Tibial nerve (tissue), 4 donors: ENCODE data around the gene MRPL1. TPM values are rescaled to one million over a fixed set of nuclear protein-coding genes. Genes with fewer than 3 reads are reported as not detected.
"Not testable (repeated sequence)": the region's sequence is repeated elsewhere in the genome, so short reads cannot be mapped to it uniquely, and the experiment has no call there.

ENCODE experiments used
- DNase-seq, 2 donors: peaks; one replicate each; pipeline ENCODE4 v3.0.0-alpha.2; 2019; ENCODE audit warnings: low spot score in 2 of 2
- H3K27ac ChIP-seq, 4 donors: fragments of 200-600 bp; sonication (generic) in 3 of 4; one replicate each; pipeline ENCODE4 v1.5.1; 2017 to 2019; ENCODE audit warnings: mild to moderate bottlenecking in 1 of 4
- H3K27me3 ChIP-seq, 2 donors: fragments of 200-600 bp; sonication (generic) in 1 of 2; one replicate each; pipeline versions ENCODE4 v1.5.1 to v1.6.0; 2017 to 2019
- H3K36me3 ChIP-seq, 3 donors: fragments of 200-600 bp; sonication (generic); one replicate each; pipeline ENCODE4 v1.5.1; 2018 to 2019
- H3K4me1 ChIP-seq, 4 donors: fragments of 200-600 bp; sonication (generic) in 3 of 4; one replicate each; pipeline ENCODE4 v1.5.1; 2017 to 2019
- H3K4me3 ChIP-seq, 4 donors: fragments of 200-600 bp; sonication (generic) in 3 of 4; one replicate each; pipeline ENCODE4 v1.5.1; 2017 to 2019; ENCODE audit warnings: mild to moderate bottlenecking in 1 of 4, moderate library complexity in 1 of 4
- H3K9me3 ChIP-seq, 4 donors: fragments of 200-600 bp; sonication (generic) in 3 of 4; one replicate each; pipeline ENCODE4 v1.5.1; 2017 to 2019
- CTCF ChIP-seq, 5 experiments: fragments of 200-600 bp in 3 of 5; fragments of 450-650 bp in 2 of 5; sonication (generic) in 3 of 5; IDR thresholded peaks; one replicate each; pipeline ENCODE4 v1.5.1; 2016 to 2019; ENCODE audit warnings: antibody characterized with exemption in 5 of 5, mild to moderate bottlenecking in 3 of 5, moderate library complexity in 2 of 5
- EP300 ChIP-seq, 2 donors: sonication (generic); formaldehyde crosslinking; IDR thresholded peaks; one replicate each; pipeline ENCODE4 v1.6.1; 2017; ENCODE audit warnings: antibody characterized with exemption in 2 of 2, mild to moderate bottlenecking in 1 of 2
- POLR2A ChIP-seq, 2 donors: fragments of 450-650 bp; IDR thresholded peaks; one replicate each; pipeline ENCODE4 v1.6.1; 2017; ENCODE audit warnings: antibody characterized with exemption in 2 of 2, mild to moderate bottlenecking in 2 of 2, moderate library complexity in 2 of 2
- WGBS, 2 donors: methylation state at CpG; one replicate each; pipeline ENCODE4 v1.1.5; 2018; 5-methylcytosine and 5-hydroxymethylcytosine counted together
- total RNA-seq, 4 donors: library from RNA; depleted of rRNA; stranded (reverse); fragments of >200 nt; gene quantifications; one replicate each; pipeline ENCODE4 v1.1.0, GENCODE V29; 2016

The MRPL1 gene
- total RNA-seq, 4 donors from 2014 or later = 21.0 to 32.3 (median 26.9) TPM

DNA sequence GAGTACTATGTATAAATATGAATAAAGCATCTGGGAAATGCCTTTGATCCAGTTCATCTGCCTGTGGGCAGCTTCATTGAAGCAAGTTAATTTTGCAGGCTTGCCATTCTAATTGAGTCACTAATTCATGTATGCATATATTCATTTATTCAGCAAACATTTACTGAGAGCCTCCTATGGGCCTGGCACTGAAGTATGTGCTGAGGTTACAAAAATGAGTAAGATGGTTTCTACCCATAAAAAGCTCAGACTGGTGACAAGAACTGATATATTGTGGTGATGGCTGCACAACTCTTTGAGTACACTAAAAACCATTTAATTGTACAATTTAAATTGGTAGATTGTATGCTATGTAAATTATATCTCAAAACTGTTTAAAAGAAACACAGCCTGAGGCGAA, 1.1 kb upstream of the MRPL1 start:
- Histone ChIP-seq H3K27ac (peak overlapping the region; percentile 87 to 99 (median 91)), H3K4me3 (peak overlapping the region; percentile 51 to 81 (median 60)), H3K9me3 (no peaks in the 10 kb centered on the region), H3K27me3 (no peaks in the 10 kb centered on the region), H3K4me1 (peaks cover 0 to 22% (median 11%) of the 10 kb centered on the region in 4 donors), H3K36me3 (no peaks in the 10 kb centered on the region)
- 91 to 92% methylated on average over 1 of the region's 1 CpG for WGBS, 2 donors
- no peak for TF ChIP-seq POLR2A (IDR thresholded peaks at IDR 0.05)
- TF ChIP-seq CTCF (IDR thresholded peaks at IDR 0.05) = no peak
- TF ChIP-seq EP300 (IDR thresholded peaks at IDR 0.05) = no peak
- DNase-seq = no peak

DNA sequence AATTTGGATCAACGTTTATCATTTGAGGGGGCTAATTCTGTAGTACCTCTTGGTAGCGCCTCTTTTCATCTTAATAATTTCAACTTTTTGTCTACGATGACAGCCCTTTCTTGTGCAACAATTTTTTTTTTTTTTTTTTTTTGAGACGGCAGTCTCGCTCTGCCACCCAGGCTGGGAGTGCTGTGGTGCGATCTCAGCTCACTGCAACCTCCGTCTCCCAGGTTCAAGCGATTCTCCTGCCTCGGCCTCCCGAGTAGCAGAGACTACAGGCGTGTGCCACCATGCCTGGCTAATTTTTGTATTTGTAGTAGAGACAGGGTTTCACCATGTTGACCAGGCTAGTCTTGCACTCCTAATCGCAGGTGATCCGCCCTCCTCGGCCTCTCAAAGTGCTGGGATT, 711 bp downstream of the MRPL1 start:
- 41 to 44% methylated on average over 14 of the region's 14 CpGs for WGBS, 2 donors
- DNase-seq, H3K36me3 ChIP-seq, H3K9me3 ChIP-seq, H3K27me3 ChIP-seq: not testable (repeated sequence)
- H3K4me1 ChIP-seq = peaks cover 0 to 22% (median 9%) of the 10 kb centered on the region in 4 donors
- H3K4me3 ChIP-seq = peak overlapping the region; percentile 51 to 81 (median 60)
- peak overlapping the region; percentile 87 to 99 (median 91) for H3K27ac ChIP-seq

GRCh38 chr4:77865259-77865658, 2.6 kb downstream of the MRPL1 start:
- H3K9me3 ChIP-seq = no peaks in the 10 kb centered on the region
- peaks cover 0 to 22% (median 9%) of the 10 kb centered on the region in 4 donors for H3K4me1 ChIP-seq
- WGBS, 2 donors = 81 to 91% methylated on average over 3 of the region's 3 CpGs
- peaks cover 0 to 6% (median 0%) of the 10 kb centered on the region in 3 donors for H3K36me3 ChIP-seq
- TF ChIP-seq CTCF (IDR thresholded peaks at IDR 0.05) (no peak), EP300 (IDR thresholded peaks at IDR 0.05) (no peak), POLR2A (IDR thresholded peaks at IDR 0.05) (no peak)
- DNase-seq = no peak
- H3K27me3 ChIP-seq = no peaks in the 10 kb centered on the region
- no peak overlapping the region for H3K4me3 ChIP-seq
- H3K27ac ChIP-seq = no peak overlapping the region

DNA sequence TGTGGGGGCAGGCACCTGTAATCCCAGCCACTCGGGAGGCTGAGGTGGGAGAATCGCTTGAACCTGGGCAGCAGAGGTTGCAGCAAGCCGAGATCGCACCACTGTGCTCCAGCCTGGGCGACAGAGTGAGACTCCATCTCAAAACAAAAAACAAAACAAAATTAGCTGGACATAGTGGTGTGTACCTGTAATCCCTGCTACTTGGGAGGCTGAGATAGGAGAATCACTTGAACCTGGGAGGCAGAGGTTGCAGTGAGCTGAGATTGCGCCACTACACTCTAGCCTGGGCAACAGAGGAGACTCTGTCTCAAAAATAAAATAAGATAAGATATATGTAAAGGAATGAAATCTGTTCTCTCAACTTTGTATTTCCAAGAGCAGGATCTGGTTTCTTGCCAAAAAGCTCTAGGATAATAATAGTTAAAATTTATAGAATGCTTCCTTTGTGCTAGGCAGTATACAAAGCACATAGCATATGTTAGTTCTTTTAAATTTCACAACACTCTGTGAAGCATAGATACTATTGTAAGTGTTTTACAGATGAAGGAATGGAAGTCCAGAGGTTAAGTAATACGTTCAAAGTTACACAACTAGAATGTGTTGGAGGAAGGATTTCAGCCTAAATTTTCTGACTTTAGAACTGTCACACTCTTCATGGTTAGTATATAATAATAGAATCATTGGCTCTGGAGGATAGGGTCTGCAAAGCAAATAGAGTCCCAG, 10.3 kb downstream of the MRPL1 start:
- H3K4me3 ChIP-seq = no peak overlapping the region
- H3K36me3 ChIP-seq = peaks cover 0 to 59% (median 5%) of the 10 kb centered on the region in 3 donors
- no peaks in the 10 kb centered on the region for H3K9me3 ChIP-seq
- no peak for DNase-seq
- 85 to 88% methylated on average over 7 of the region's 7 CpGs for WGBS, 2 donors
- H3K4me1 ChIP-seq = no peaks in the 10 kb centered on the region
- no peak overlapping the region for H3K27ac ChIP-seq
- TF ChIP-seq CTCF (IDR thresholded peaks at IDR 0.05) (no peak), POLR2A (IDR thresholded peaks at IDR 0.05) (no peak), EP300 (IDR thresholded peaks at IDR 0.05) (no peak)
- H3K27me3 ChIP-seq = no peaks in the 10 kb centered on the region

DNA sequence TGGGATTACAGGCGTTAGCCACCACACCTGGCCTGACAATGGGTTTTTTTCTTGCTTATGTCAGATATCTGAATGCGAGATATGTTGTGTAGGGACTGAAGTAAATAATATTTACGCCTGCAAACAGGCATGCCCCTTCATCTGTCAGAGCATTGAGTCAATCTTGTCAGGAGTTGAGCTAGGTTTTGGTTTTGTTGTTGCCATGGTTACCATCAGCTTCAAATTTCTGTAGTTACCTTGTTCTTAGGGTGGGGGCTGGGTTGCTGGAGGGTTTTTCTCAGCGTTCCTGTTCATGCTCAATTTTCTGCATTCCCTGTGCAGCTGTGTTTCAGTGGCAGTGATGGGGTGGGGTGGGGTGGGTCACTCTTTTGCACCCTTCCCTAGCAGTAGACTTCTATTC, 14.5 kb downstream of the MRPL1 start:
- H3K36me3 ChIP-seq = peaks cover 0 to 49% (median 5%) of the 10 kb centered on the region in 3 donors
- H3K9me3 ChIP-seq = no peaks in the 10 kb centered on the region
- H3K27me3 ChIP-seq = no peaks in the 10 kb centered on the region
- no peak overlapping the region for H3K4me3 ChIP-seq
- H3K4me1 ChIP-seq = no peaks in the 10 kb centered on the region
- H3K27ac ChIP-seq = no peak overlapping the region
- no peak for TF ChIP-seq CTCF (IDR thresholded peaks at IDR 0.05)
- 89% methylated on average over 4 of the region's 4 CpGs for WGBS, 2 donors
- no peak for DNase-seq
